ENCODE measurements around the gene SAMD14. TPM values are rescaled to one million over a fixed set of nuclear protein-coding genes. Genes with fewer than 3 reads are reported as not detected.

SAMD14 gene
- total RNA-seq, 1 donor = 2.5 TPM

GRCh38 chr17:50165066-50165465, 35.1 kb upstream of the SAMD14 start:
- H2AFZ ChIP-seq (ENCODE audit: low read length) = no peak overlapping the region
- no peak overlapping the region for H3K27ac ChIP-seq (ENCODE audit: low read depth, low read length)
- no peaks in the 10 kb centered on the region for H3K9me3 ChIP-seq (ENCODE audit: low read depth, low read length)
- no peaks in the 10 kb centered on the region for H3K79me2 ChIP-seq (ENCODE audit: insufficient read depth, low read length)
- H3K27me3 ChIP-seq (ENCODE audit: insufficient read depth, low read length) = no peaks in the 10 kb centered on the region
- H3K4me1 ChIP-seq (ENCODE audit: insufficient read depth, low read length) = peaks cover 11% of the 10 kb centered on the region
- no peak overlapping the region for H3K4me2 ChIP-seq (ENCODE audit: insufficient read depth, low read length)
- no peaks in the 10 kb centered on the region for H3K36me3 ChIP-seq (ENCODE audit: insufficient read depth, low read length)
- peak; percentile 48 for DNase-seq (ENCODE audit: insufficient read length, low spot score, missing footprints)
- H4K20me1 ChIP-seq (ENCODE audit: insufficient read depth, low read length) = no peaks in the 10 kb centered on the region
- no peak overlapping the region for H3K4me3 ChIP-seq (ENCODE audit: insufficient read depth, low read length)
- TF ChIP-seq, protein P1, sequence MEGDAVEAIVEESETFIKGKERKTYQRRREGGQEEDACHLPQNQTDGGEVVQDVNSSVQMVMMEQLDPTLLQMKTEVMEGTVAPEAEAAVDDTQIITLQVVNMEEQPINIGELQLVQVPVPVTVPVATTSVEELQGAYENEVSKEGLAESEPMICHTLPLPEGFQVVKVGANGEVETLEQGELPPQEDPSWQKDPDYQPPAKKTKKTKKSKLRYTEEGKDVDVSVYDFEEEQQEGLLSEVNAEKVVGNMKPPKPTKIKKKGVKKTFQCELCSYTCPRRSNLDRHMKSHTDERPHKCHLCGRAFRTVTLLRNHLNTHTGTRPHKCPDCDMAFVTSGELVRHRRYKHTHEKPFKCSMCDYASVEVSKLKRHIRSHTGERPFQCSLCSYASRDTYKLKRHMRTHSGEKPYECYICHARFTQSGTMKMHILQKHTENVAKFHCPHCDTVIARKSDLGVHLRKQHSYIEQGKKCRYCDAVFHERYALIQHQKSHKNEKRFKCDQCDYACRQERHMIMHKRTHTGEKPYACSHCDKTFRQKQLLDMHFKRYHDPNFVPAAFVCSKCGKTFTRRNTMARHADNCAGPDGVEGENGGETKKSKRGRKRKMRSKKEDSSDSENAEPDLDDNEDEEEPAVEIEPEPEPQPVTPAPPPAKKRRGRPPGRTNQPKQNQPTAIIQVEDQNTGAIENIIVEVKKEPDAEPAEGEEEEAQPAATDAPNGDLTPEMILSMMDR (IDR thresholded peaks at IDR 0.05; ENCODE audit: extremely low read depth, low read depth, low read length) = no peak

GRCh38 chr17:50164697-50164988, 34.7 kb upstream of the SAMD14 start:
- Histone ChIP-seq H3K27me3 (ENCODE audit: insufficient read depth, low read length) (no peaks in the 10 kb centered on the region), H2AFZ (ENCODE audit: low read length) (no peak overlapping the region), H3K4me1 (ENCODE audit: insufficient read depth, low read length) (peaks cover 11% of the 10 kb centered on the region), H3K9me3 (ENCODE audit: low read depth, low read length) (no peaks in the 10 kb centered on the region), H3K36me3 (ENCODE audit: insufficient read depth, low read length) (no peaks in the 10 kb centered on the region), H3K4me3 (ENCODE audit: insufficient read depth, low read length) (no peak overlapping the region), H4K20me1 (ENCODE audit: insufficient read depth, low read length) (no peaks in the 10 kb centered on the region), H3K27ac (ENCODE audit: low read depth, low read length) (no peak overlapping the region), H3K4me2 (ENCODE audit: insufficient read depth, low read length) (no peak overlapping the region), H3K79me2 (ENCODE audit: insufficient read depth, low read length) (no peaks in the 10 kb centered on the region)
- TF ChIP-seq, protein P1 (IDR thresholded peaks at IDR 0.05; ENCODE audit: extremely low read depth, low read depth, low read length) = no peak
- peak; percentile 37 for DNase-seq (ENCODE audit: insufficient read length, low spot score, missing footprints)

- no peaks in the 10 kb centered on the region for H4K20me1 ChIP-seq (ENCODE audit: insufficient read depth, low read length)
- no peaks in the 10 kb centered on the region for H3K79me2 ChIP-seq (ENCODE audit: insufficient read depth, low read length)
- no peaks in the 10 kb centered on the region for H3K36me3 ChIP-seq (ENCODE audit: insufficient read depth, low read length)
- DNase-seq (ENCODE audit: insufficient read length, low spot score, missing footprints) = no peak
- H3K4me2 ChIP-seq (ENCODE audit: insufficient read depth, low read length) = no peak overlapping the region
- peaks cover 11% of the 10 kb centered on the region for H3K4me1 ChIP-seq (ENCODE audit: insufficient read depth, low read length)
- TF ChIP-seq, protein P1 (IDR thresholded peaks at IDR 0.05; ENCODE audit: extremely low read depth, low read depth, low read length) = no peak
- H3K27ac ChIP-seq (ENCODE audit: low read depth, low read length) = no peak overlapping the region
- H3K9me3 ChIP-seq (ENCODE audit: low read depth, low read length) = no peaks in the 10 kb centered on the region
- H2AFZ ChIP-seq (ENCODE audit: low read length) = no peak overlapping the region
- no peak overlapping the region for H3K4me3 ChIP-seq (ENCODE audit: insufficient read depth, low read length)
- no peaks in the 10 kb centered on the region for H3K27me3 ChIP-seq (ENCODE audit: insufficient read depth, low read length)
These were observed 34.1 kb upstream of the SAMD14 start for GRCh38 chr17:50163843-50164696.

DNA sequence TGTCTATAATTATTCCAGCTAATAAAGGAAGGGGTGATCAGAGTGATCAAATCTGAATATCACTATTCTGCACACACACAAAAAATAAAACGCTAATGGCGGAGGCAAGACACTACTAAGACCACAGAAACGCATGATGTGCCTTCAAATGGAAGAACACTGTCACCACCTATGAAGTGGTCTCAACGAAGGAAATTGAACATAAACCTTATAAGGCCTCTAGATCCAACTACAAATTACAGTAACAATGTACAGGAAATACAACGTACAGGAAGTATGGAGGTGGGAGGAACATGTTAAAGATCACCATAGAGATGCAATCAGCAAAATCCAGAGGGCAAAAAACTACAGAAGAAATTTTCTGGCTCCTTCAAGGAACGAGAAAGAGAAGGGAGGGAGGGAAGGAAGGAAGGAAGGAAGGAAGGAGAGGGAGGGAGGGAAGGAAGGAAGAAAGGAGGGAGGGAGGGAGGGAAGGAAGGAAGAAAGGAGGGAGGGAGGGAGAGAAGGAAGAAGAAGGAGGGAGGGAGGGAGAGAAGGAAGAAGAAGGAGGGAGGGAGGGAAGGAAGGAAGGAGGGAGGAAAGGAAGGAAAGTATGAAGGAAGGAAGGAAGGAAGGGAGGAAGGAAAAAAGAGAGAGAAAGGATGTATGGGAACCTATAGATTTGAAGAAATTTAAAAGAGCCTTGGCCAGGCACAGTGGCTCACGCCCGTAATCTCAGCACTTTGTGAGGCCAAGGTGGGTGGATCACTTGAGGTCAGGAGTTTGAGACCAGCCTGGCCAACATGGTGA, 32.7 kb upstream of the SAMD14 start:
- no peak overlapping the region for H2AFZ ChIP-seq (ENCODE audit: low read length)
- DNase-seq (ENCODE audit: insufficient read length, low spot score, missing footprints) = no peak
- no peak overlapping the region for H3K4me2 ChIP-seq (ENCODE audit: insufficient read depth, low read length)
- no peaks in the 10 kb centered on the region for H3K27me3 ChIP-seq (ENCODE audit: insufficient read depth, low read length)
- no peak overlapping the region for H3K4me3 ChIP-seq (ENCODE audit: insufficient read depth, low read length)
- no peak overlapping the region for H3K27ac ChIP-seq (ENCODE audit: low read depth, low read length)
- H4K20me1 ChIP-seq (ENCODE audit: insufficient read depth, low read length) = no peaks in the 10 kb centered on the region
- TF ChIP-seq, protein P1 (IDR thresholded peaks at IDR 0.05; ENCODE audit: extremely low read depth, low read depth, low read length) = no peak
- H3K4me1 ChIP-seq (ENCODE audit: insufficient read depth, low read length) = peaks cover 11% of the 10 kb centered on the region
- no peaks in the 10 kb centered on the region for H3K36me3 ChIP-seq (ENCODE audit: insufficient read depth, low read length)
- no peaks in the 10 kb centered on the region for H3K79me2 ChIP-seq (ENCODE audit: insufficient read depth, low read length)
- H3K9me3 ChIP-seq (ENCODE audit: low read depth, low read length) = no peaks in the 10 kb centered on the region
